ENCODE data around the gene DDIT4. TPM values are rescaled to one million over a fixed set of nuclear protein-coding genes. Genes with fewer than 3 reads are reported as not detected.

The DDIT4 gene
- total RNA-seq, 1 experiment from 2014 or later = 20.7 TPM

DNA sequence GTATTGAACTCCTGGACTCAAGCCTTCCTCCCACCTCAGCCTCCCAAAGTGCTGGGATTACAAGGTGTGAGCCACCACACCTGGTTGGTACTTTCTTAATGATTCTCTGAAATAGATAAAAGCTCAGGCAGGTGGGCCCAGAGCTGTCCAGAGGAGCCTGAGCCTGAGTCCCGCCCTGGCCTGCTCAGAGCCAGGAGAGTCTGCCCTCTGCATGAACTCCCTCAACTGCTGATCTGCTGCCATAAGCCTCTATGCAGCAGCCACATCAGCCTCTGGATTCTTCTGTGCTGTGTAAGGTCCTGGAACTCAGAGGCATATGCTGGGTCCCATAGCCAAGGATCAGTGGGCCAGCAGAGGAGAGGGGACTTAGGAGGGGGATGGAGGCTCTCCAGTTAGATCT, 23.1 kb upstream of the DDIT4 start:
- intact Hi-C loops (cut with micrococcal nuclease; ENCODE audit: unreplicated experiment) = no loop called here
- BruUV-seq (replicated peaks) = no TSS peak
- Histone ChIP-seq H3K9me3 (ENCODE audit: low read depth, low read length, poor library complexity, severe bottlenecking) (no peaks in the 10 kb centered on the region), H3K4me3 (ENCODE audit: low read depth, low read length, poor library complexity, severe bottlenecking) (no peak overlapping the region), H3K4me1 (ENCODE audit: insufficient read depth, low read length, poor library complexity, severe bottlenecking) (peaks cover 23% of the 10 kb centered on the region), H3K27ac (ENCODE audit: low read depth, low read length, poor library complexity, severe bottlenecking) (no peak overlapping the region), H3K36me3 (ENCODE audit: insufficient read depth, low read length, poor library complexity, severe bottlenecking) (no peaks in the 10 kb centered on the region), H3K27me3 (replicated peaks; ENCODE audit: insufficient read depth, low read depth, low read length, poor library complexity) (no peaks in the 10 kb centered on the region)
- DNase-seq (ENCODE audit: low spot score) = no peak
- ChIA-PET POLR2A (ENCODE audit: low non-redundant PET) (no interaction called here), CTCF (interaction anchor here (0.7 kb wide), 1 partner anchor 273 kb away, joined by 3 read pairs; no protein-coding TSS in a partner anchor)
- TF ChIP-seq EZH2 (IDR thresholded peaks at IDR 0.05; ENCODE audit: borderline replicate concordance, low read depth, low read length, poor library complexity, severe bottlenecking) = no peak
- TF ChIP-seq, protein P1, sequence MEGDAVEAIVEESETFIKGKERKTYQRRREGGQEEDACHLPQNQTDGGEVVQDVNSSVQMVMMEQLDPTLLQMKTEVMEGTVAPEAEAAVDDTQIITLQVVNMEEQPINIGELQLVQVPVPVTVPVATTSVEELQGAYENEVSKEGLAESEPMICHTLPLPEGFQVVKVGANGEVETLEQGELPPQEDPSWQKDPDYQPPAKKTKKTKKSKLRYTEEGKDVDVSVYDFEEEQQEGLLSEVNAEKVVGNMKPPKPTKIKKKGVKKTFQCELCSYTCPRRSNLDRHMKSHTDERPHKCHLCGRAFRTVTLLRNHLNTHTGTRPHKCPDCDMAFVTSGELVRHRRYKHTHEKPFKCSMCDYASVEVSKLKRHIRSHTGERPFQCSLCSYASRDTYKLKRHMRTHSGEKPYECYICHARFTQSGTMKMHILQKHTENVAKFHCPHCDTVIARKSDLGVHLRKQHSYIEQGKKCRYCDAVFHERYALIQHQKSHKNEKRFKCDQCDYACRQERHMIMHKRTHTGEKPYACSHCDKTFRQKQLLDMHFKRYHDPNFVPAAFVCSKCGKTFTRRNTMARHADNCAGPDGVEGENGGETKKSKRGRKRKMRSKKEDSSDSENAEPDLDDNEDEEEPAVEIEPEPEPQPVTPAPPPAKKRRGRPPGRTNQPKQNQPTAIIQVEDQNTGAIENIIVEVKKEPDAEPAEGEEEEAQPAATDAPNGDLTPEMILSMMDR (conservative IDR thresholded peaks at IDR 0.05; ENCODE audit: low read depth, low read length) = no peak

DNA sequence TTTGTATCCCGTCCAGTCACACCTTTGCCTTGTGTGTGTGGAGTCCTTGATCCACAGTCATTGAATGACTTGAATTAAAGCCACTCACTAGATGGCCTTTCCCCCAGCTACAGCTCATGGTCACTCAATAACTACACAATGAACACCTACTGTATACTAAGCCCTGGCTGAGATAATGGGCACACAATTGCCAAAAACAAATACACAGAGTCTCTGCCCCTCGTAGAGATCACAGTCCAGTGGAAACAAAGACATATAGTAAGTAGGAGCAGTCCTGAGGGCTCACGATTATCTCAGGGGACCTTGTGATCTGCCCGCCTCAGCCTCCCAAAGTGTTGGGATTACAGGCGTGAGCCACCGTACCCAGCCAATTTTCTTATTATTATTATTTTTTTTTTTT, 22.1 kb upstream of the DDIT4 start:
- H3K4me1 ChIP-seq (ENCODE audit: insufficient read depth, low read length, poor library complexity, severe bottlenecking) = peaks cover 20% of the 10 kb centered on the region
- POLR2A ChIA-PET (ENCODE audit: low non-redundant PET) = no interaction called here
- H3K27ac ChIP-seq (ENCODE audit: low read depth, low read length, poor library complexity, severe bottlenecking) = no peak overlapping the region
- no peak overlapping the region for H3K4me3 ChIP-seq (ENCODE audit: low read depth, low read length, poor library complexity, severe bottlenecking)
- H3K36me3 ChIP-seq (ENCODE audit: insufficient read depth, low read length, poor library complexity, severe bottlenecking) = no peaks in the 10 kb centered on the region
- intact Hi-C loops (cut with micrococcal nuclease; ENCODE audit: unreplicated experiment) = no loop called here
- no peak for TF ChIP-seq EZH2 (IDR thresholded peaks at IDR 0.05; ENCODE audit: borderline replicate concordance, low read depth, low read length, poor library complexity, severe bottlenecking)
- TF ChIP-seq, protein P1 (conservative IDR thresholded peaks at IDR 0.05; ENCODE audit: low read depth, low read length) = no peak
- DNase-seq (ENCODE audit: low spot score) = no peak
- H3K9me3 ChIP-seq (ENCODE audit: low read depth, low read length, poor library complexity, severe bottlenecking) = no peaks in the 10 kb centered on the region
- H3K27me3 ChIP-seq (replicated peaks; ENCODE audit: insufficient read depth, low read depth, low read length, poor library complexity) = no peaks in the 10 kb centered on the region
- CTCF ChIA-PET = interaction anchor here (0.7 kb wide), 1 partner anchor 360 kb away, joined by 4 read pairs; no protein-coding TSS in a partner anchor
- no TSS peak for BruUV-seq (replicated peaks)

GRCh38 chr10:72252972-72253371, 20.8 kb upstream of the DDIT4 start:
- intact Hi-C loops (cut with micrococcal nuclease; ENCODE audit: unreplicated experiment) = no loop called here
- no peaks in the 10 kb centered on the region for H3K9me3 ChIP-seq (ENCODE audit: low read depth, low read length, poor library complexity, severe bottlenecking)
- CTCF ChIA-PET = no interaction called here
- no TSS peak for BruUV-seq (replicated peaks)
- no peaks in the 10 kb centered on the region for H3K36me3 ChIP-seq (ENCODE audit: insufficient read depth, low read length, poor library complexity, severe bottlenecking)
- TF ChIP-seq, protein P1 (conservative IDR thresholded peaks at IDR 0.05; ENCODE audit: low read depth, low read length) = no peak
- no peak for TF ChIP-seq EZH2 (IDR thresholded peaks at IDR 0.05; ENCODE audit: borderline replicate concordance, low read depth, low read length, poor library complexity, severe bottlenecking)
- POLR2A ChIA-PET (ENCODE audit: low non-redundant PET) = no interaction called here
- no peak overlapping the region for H3K27ac ChIP-seq (ENCODE audit: low read depth, low read length, poor library complexity, severe bottlenecking)
- H3K4me3 ChIP-seq (ENCODE audit: low read depth, low read length, poor library complexity, severe bottlenecking) = no peak overlapping the region
- peaks cover 25% of the 10 kb centered on the region for H3K4me1 ChIP-seq (ENCODE audit: insufficient read depth, low read length, poor library complexity, severe bottlenecking)
- no peak for DNase-seq (ENCODE audit: low spot score)
- no peaks in the 10 kb centered on the region for H3K27me3 ChIP-seq (replicated peaks; ENCODE audit: insufficient read depth, low read depth, low read length, poor library complexity)

Data from A673 (cell line).